ENCODE results near the gene TEAD1. TPM values are rescaled to one million over a fixed set of nuclear protein-coding genes. Genes with fewer than 3 reads are reported as not detected.

The TEAD1 gene
- total RNA-seq, 4 donors from 2014 or later = 46.1 to 175 (median 126) TPM

GRCh38 chr11:12827369-12827768 lies 153.1 kb downstream of the TEAD1 start:
- ATAC-seq = no peak
- no peak for DNase-seq

GRCh38 chr11:12827929-12828812 lies 153.9 kb downstream of the TEAD1 start:
- Histone ChIP-seq H3K4me1 (peaks cover 79 to 92% of the 10 kb centered on the region in 2 donors), H3K4me3 (peak overlapping the region; percentile 5 to 56 (median 47)), H3K27me3 (no peaks in the 10 kb centered on the region), H3K27ac (peak overlapping the region; percentile 6 to 79 (median 62)), H3K36me3 (no peaks in the 10 kb centered on the region), H3K9me3 (no peaks in the 10 kb centered on the region)
- intact Hi-C loops (cut with DNase I; ENCODE audit: low total_unique reads) = no loop called here
- no peak for TF ChIP-seq CTCF (IDR thresholded peaks at IDR 0.05 in 4 of 5, conservative IDR thresholded peaks at IDR 0.05 in 1 of 5)
- TF ChIP-seq POLR2A (IDR thresholded peaks at IDR 0.05) = no peak
- in situ Hi-C loops (cut with MboI; ENCODE audit: low sequenced_read_pairs in 4 of 4) = no loop called here
- peak; percentile 46 to 63 for ATAC-seq
- no peak for DNase-seq

More at GRCh38 chr11:12827369-12827768, 153.1 kb downstream of the TEAD1 start:
- intact Hi-C loops (cut with DNase I; ENCODE audit: low total_unique reads) (no loop called here), in situ Hi-C loops (cut with MboI; ENCODE audit: low sequenced_read_pairs in 4 of 4) (no loop called here)
- peaks cover 79 to 91% of the 10 kb centered on the region in 2 donors for H3K4me1 ChIP-seq
- H3K9me3 ChIP-seq = no peaks in the 10 kb centered on the region
- peak overlapping the region; percentile 6 to 79 (median 62) for H3K27ac ChIP-seq
- peak overlapping the region in 2 of 4 donors; percentile 50 to 56 for H3K4me3 ChIP-seq
- H3K27me3 ChIP-seq = no peaks in the 10 kb centered on the region
- TF ChIP-seq POLR2A (IDR thresholded peaks at IDR 0.05) (no peak), CTCF (IDR thresholded peaks at IDR 0.05 in 4 of 5, conservative IDR thresholded peaks at IDR 0.05 in 1 of 5) (no peak)
- no peaks in the 10 kb centered on the region for H3K36me3 ChIP-seq

- H3K9me3 ChIP-seq = no peaks in the 10 kb centered on the region
- no peaks in the 10 kb centered on the region for H3K27me3 ChIP-seq
- DNase-seq (no peak), ATAC-seq (no peak)
- H3K4me3 ChIP-seq = no peak overlapping the region
- no peaks in the 10 kb centered on the region for H3K36me3 ChIP-seq
- in situ Hi-C loops (cut with MboI; ENCODE audit: low sequenced_read_pairs in 4 of 4) (no loop called here), intact Hi-C loops (cut with DNase I; ENCODE audit: low total_unique reads) (no loop called here)
- H3K4me1 ChIP-seq = peaks cover 79 to 91% of the 10 kb centered on the region in 2 donors
- peak overlapping the region; percentile 4 to 79 (median 62) for H3K27ac ChIP-seq
- TF ChIP-seq POLR2A (IDR thresholded peaks at IDR 0.05) = no peak
- TF ChIP-seq CTCF (IDR thresholded peaks at IDR 0.05 in 4 of 5, conservative IDR thresholded peaks at IDR 0.05 in 1 of 5) = no peak
Measured at GRCh38 chr11:12829131-12829530, 154.9 kb downstream of the TEAD1 start.

GRCh38 chr11:12829540-12830314 lies 155.5 kb downstream of the TEAD1 start:
- no peaks in the 10 kb centered on the region for H3K36me3 ChIP-seq
- H3K4me1 ChIP-seq = peaks cover 76 to 85% of the 10 kb centered on the region in 2 donors
- TF ChIP-seq CTCF (IDR thresholded peaks at IDR 0.05 in 4 of 5, conservative IDR thresholded peaks at IDR 0.05 in 1 of 5) (no peak), POLR2A (IDR thresholded peaks at IDR 0.05) (no peak)
- H3K27me3 ChIP-seq = no peaks in the 10 kb centered on the region
- in situ Hi-C loops (cut with MboI; ENCODE audit: low sequenced_read_pairs in 4 of 4) (no loop called here), intact Hi-C loops (cut with DNase I; ENCODE audit: low total_unique reads) (no loop called here)
- H3K27ac ChIP-seq = peak overlapping the region; percentile 4 to 79 (median 62)
- H3K9me3 ChIP-seq = no peaks in the 10 kb centered on the region
- H3K4me3 ChIP-seq = no peak overlapping the region
- DNase-seq (no peak), ATAC-seq (peak; percentile 70 to 81)

Data from gastrocnemius medialis (tissue), 4 donors.